Upper lobe of left lung (tissue), 4 donors: ENCODE results near the gene TMEM43.
"Not testable (repeated sequence)": the region's sequence is repeated elsewhere in the genome, so short reads cannot be mapped to it uniquely, and the experiment has no call there.

Experiments
- CTCF ChIP-seq, 6 experiments: fragments of 450-650 bp in 4 of 6; fragments of 200-600 bp in 2 of 6; sonication (generic) in 2 of 6; IDR thresholded peaks; one replicate each; pipeline ENCODE4 v1.5.1; 2016 to 2019; ENCODE audit warnings: antibody characterized with exemption in 6 of 6
- EP300 ChIP-seq, 4 donors: sonication (generic); formaldehyde crosslinking; IDR thresholded peaks; one replicate each; pipeline ENCODE4 v1.5.1; 2017; ENCODE audit warnings: antibody characterized with exemption in 4 of 4, control low read depth in 2 of 4
- POLR2A ChIP-seq, 4 donors: fragments of 450-650 bp; IDR thresholded peaks; one replicate each; pipeline ENCODE4 v1.5.1; 2016 to 2017; ENCODE audit warnings: antibody characterized with exemption in 4 of 4, mild to moderate bottlenecking in 2 of 4

GRCh38 chr3:14075233-14075632, 49.6 kb upstream of the TMEM43 start:
- not testable (repeated sequence) for TF ChIP-seq CTCF, POLR2A, EP300 (IDR thresholded peaks at IDR 0.05)
